IMR-90 (cell line): ENCODE data around the gene FNBP1. TPM values are rescaled to one million over a fixed set of nuclear protein-coding genes. Genes with fewer than 3 reads are reported as not detected.

Experiments
- ATAC-seq: fragments of 200-7000 bp; cut with Tn5 transposase; 2 replicates; pipeline ENCODE4 v1.9.1; 2020; ENCODE audit warnings: low read depth, mild to moderate bottlenecking, moderate library complexity
- BruUV-seq: library from RNA; stranded (reverse); fragments of 400-500 nt; replicated peaks from 2 replicates; lab custom pipeline; 2021; lab: Mats Ljungman, UMichigan
- CTCF ChIA-PET: fragments of 300-600 bp; formaldehyde crosslinking; extraction: SDS; loops from one replicate; lab custom pipeline; 2021; ENCODE audit warnings: antibody characterized with exemption; lab: Yijun Ruan, JAX
- POLR2A ChIA-PET: fragments of 300-600 bp; sonication (Branson Sonifier 250); formaldehyde crosslinking; loops from one replicate; lab custom pipeline; 2022; ENCODE audit warnings: antibody characterized with exemption; ENCODE audit not compliant: unreplicated experiment; lab: Charles Lee
- DNase-seq: peaks from one replicate; pipeline ENCODE4 v3.0.0; 2013
- H2AFZ ChIP-seq: replicated peaks from 2 replicates; pipeline ENCODE3; 2013; ENCODE audit warnings: low read length, mild to moderate bottlenecking; ENCODE audit not compliant: poor library complexity
- H2AK5ac ChIP-seq: 2 replicates; pipeline ENCODE4 v1.6.1; 2013; ENCODE audit warnings: low read depth, low read length, inconsistent platforms
- H2AK9ac ChIP-seq: replicated peaks from 2 replicates; pipeline ENCODE3; 2013; ENCODE audit warnings: mild to moderate bottlenecking, low read depth, low read length, moderate library complexity; ENCODE audit not compliant: poor library complexity
- H2BK120ac ChIP-seq: 2 replicates; pipeline ENCODE4 v1.6.1; 2013; ENCODE audit warnings: low read depth, low read length, inconsistent platforms
- H2BK15ac ChIP-seq: 3 replicates; pipeline ENCODE4 v1.6.1; 2013; ENCODE audit warnings: low read depth, low read length, inconsistent platforms
- H2BK20ac ChIP-seq: 2 replicates; pipeline ENCODE4 v1.6.1; 2013; ENCODE audit warnings: low read depth, mild to moderate bottlenecking, inconsistent platforms, low read length, moderate library complexity
- H2BK5ac ChIP-seq: 2 replicates; pipeline ENCODE4 v1.6.1; 2013; ENCODE audit warnings: mild to moderate bottlenecking, low read depth, low read length, inconsistent platforms; ENCODE audit not compliant: poor library complexity, severe bottlenecking
- H3K14ac ChIP-seq: replicated peaks from 2 replicates; pipeline ENCODE4 v1.6.1; 2013; ENCODE audit warnings: low read depth, low read length, inconsistent platforms
- H3K18ac ChIP-seq: 2 replicates; pipeline ENCODE4 v1.6.1; 2013; ENCODE audit warnings: low read depth, low read length, control low read depth
- H3K23ac ChIP-seq: 2 replicates; pipeline ENCODE4 v1.6.1; 2013; ENCODE audit warnings: low read depth, low read length, inconsistent platforms
- H3K27ac ChIP-seq: 2 replicates; pipeline ENCODE4 v1.5.1; 2013; ENCODE audit warnings: mild to moderate bottlenecking, control low read depth, low read length; ENCODE audit not compliant: insufficient read depth
- H3K27me3 ChIP-seq: 2 replicates; pipeline ENCODE4 v1.6.1; 2013; ENCODE audit warnings: low read length; ENCODE audit not compliant: control insufficient read depth, insufficient read depth
- H3K36me3 ChIP-seq: 2 replicates; pipeline ENCODE4 v1.6.1; 2013; ENCODE audit warnings: low read length, mixed read lengths; ENCODE audit not compliant: control insufficient read depth, insufficient read depth
- H3K4ac ChIP-seq: 2 replicates; pipeline ENCODE4 v1.6.1; 2013; ENCODE audit warnings: low read depth, low read length, inconsistent platforms
- H3K4me1 ChIP-seq: 2 replicates; pipeline ENCODE4 v1.6.1; 2013; ENCODE audit warnings: low read length, mixed read lengths; ENCODE audit not compliant: control insufficient read depth, insufficient read depth
- H3K4me2 ChIP-seq: 2 replicates; pipeline ENCODE4 v1.6.1; 2013; ENCODE audit warnings: low read depth, mild to moderate bottlenecking, control low read depth, low read length, moderate library complexity
- H3K4me3 ChIP-seq: 2 replicates; pipeline ENCODE4 v1.5.1; 2013; ENCODE audit warnings: low read depth, mild to moderate bottlenecking, control low read depth, low read length, moderate library complexity; ENCODE audit not compliant: insufficient read depth
- H3K56ac ChIP-seq: 2 replicates; pipeline ENCODE4 v1.6.1; 2013; ENCODE audit warnings: low read length, inconsistent platforms; ENCODE audit not compliant: insufficient read depth; ENCODE audit errors: extremely low read depth
- H3K79me1 ChIP-seq, 2 experiments: 2 replicates each; pipeline ENCODE4 v1.6.1; 2013; ENCODE audit warnings: low read length in 2 of 2, inconsistent platforms in 1 of 2, low read depth in 1 of 2
- H3K9ac ChIP-seq: 2 replicates; pipeline ENCODE4 v1.6.1; 2013; ENCODE audit warnings: low read depth, low read length, control low read depth
- H3K9me1 ChIP-seq: 2 replicates; pipeline ENCODE4 v1.6.1; 2013; ENCODE audit warnings: low read length, inconsistent platforms; ENCODE audit not compliant: insufficient read depth
- H3K9me3 ChIP-seq: 2 replicates; pipeline ENCODE4 v1.6.1; 2013; ENCODE audit warnings: low read length; ENCODE audit not compliant: control insufficient read depth, insufficient read depth
- H4K20me1 ChIP-seq: 2 replicates; pipeline ENCODE4 v1.6.1; 2013; ENCODE audit warnings: low read length, inconsistent platforms; ENCODE audit not compliant: insufficient read depth
- H4K5ac ChIP-seq: 2 replicates; pipeline ENCODE4 v1.6.1; 2013; ENCODE audit warnings: mild to moderate bottlenecking, low read depth, low read length, control low read depth
- H4K8ac ChIP-seq, 2 experiments: 2 replicates each; pipeline ENCODE4 v1.6.1; 2013; ENCODE audit warnings: low read depth in 2 of 2, low read length in 2 of 2, control low read depth in 1 of 2, inconsistent platforms in 1 of 2
- H4K91ac ChIP-seq: 2 replicates; pipeline ENCODE4 v1.6.1; 2013; ENCODE audit warnings: low read depth, low read length, inconsistent platforms; ENCODE audit not compliant: insufficient read depth
- BHLHE40 ChIP-seq: fragments of 150-350 bp; IDR thresholded peaks from 2 replicates; pipeline ENCODE4 v1.6.1; 2016; ENCODE audit warnings: mild to moderate bottlenecking, low read depth, low read length
- CEBPB ChIP-seq: IDR thresholded peaks from 2 replicates; pipeline ENCODE4 v1.6.1; 2012; ENCODE audit warnings: low read depth, low read length, improper control_type of control experiment
- CHD1 ChIP-seq: IDR thresholded peaks from 2 replicates; pipeline ENCODE4 v1.6.1; 2012; ENCODE audit warnings: low read depth, low read length, improper control_type of control experiment
- FOS ChIP-seq: fragments of 150-350 bp; IDR thresholded peaks from 2 replicates; pipeline ENCODE4 v1.6.1; 2016; ENCODE audit warnings: low read depth, low read length
- MAFK ChIP-seq: IDR thresholded peaks from 2 replicates; pipeline ENCODE4 v1.6.1; 2012; ENCODE audit warnings: low read depth, low read length, improper control_type of control experiment
- MAZ ChIP-seq: IDR thresholded peaks from 2 replicates; pipeline ENCODE4 v1.6.1; 2012; ENCODE audit warnings: low read depth, mild to moderate bottlenecking, low read length, improper control_type of control experiment, moderate library complexity, borderline replicate concordance
- MXI1 ChIP-seq: IDR thresholded peaks from 2 replicates; pipeline ENCODE4 v1.6.1; 2012; ENCODE audit warnings: low read depth, mild to moderate bottlenecking, low read length, moderate library complexity, borderline replicate concordance
- NFE2L2 ChIP-seq: fragments of 150-350 bp; IDR thresholded peaks from 2 replicates; pipeline ENCODE4 v1.6.1; 2016; ENCODE audit warnings: low read depth, mild to moderate bottlenecking, low read length
- POLR2A ChIP-seq: IDR thresholded peaks from 2 replicates; pipeline ENCODE4 v1.6.1; 2012; ENCODE audit warnings: mild to moderate bottlenecking, low read depth, low read length
- RAD21 ChIP-seq: IDR thresholded peaks from 2 replicates; pipeline ENCODE4 v1.6.1; 2012; ENCODE audit warnings: low read length, improper control_type of control experiment
- RCOR1 ChIP-seq: IDR thresholded peaks from 2 replicates; pipeline ENCODE4 v1.6.1; 2012; ENCODE audit warnings: mild to moderate bottlenecking, low read length, improper control_type of control experiment; ENCODE audit not compliant: insufficient replicate concordance
- RFX5 ChIP-seq: IDR thresholded peaks from 2 replicates; pipeline ENCODE4 v1.8.0; 2012; ENCODE audit warnings: low read depth, mild to moderate bottlenecking, low read length, moderate library complexity
- SMC3 ChIP-seq: fragments of 150-350 bp; IDR thresholded peaks from 2 replicates; pipeline ENCODE4 v1.6.1; 2016; ENCODE audit warnings: low read depth, mild to moderate bottlenecking, antibody characterized with exemption, low read length, moderate library complexity
- WGBS, 2 experiments: methylation state at CpG; one replicate each; pipeline versions ENCODE4 v1.1.5 to v1.1.7; 2013; ENCODE audit warnings: missing lambda C conversion rate in 2 of 2; ENCODE audit not compliant: insufficient read length in 1 of 2; ENCODE audit errors: extremely low coverage in 2 of 2; 5-methylcytosine and 5-hydroxymethylcytosine counted together
- dilution Hi-C: fragments of 300-500 bp; cut with HindIII; formaldehyde crosslinking; loops from one replicate; pipeline ENCODE4 v1.14.3; 2018; ENCODE audit warnings: low sequenced_read_pairs; ENCODE audit not compliant: unreplicated experiment
- in situ Hi-C: fragments of 300-500 bp; cut with MboI; formaldehyde crosslinking; loops from 3 replicates; pipeline ENCODE4 v1.14.3; 2019; ENCODE audit warnings: low sequenced_read_pairs, inconsistent platforms, mixed read lengths
- intact Hi-C: fragments of 100-400 bp; cut with micrococcal nuclease; formaldehyde crosslinking; loops from 2 replicates; pipeline ENCODE4 v1.10.0; 2022
- polyA plus RNA-seq, 3 experiments: library from polyadenylated mRNA; depleted of rRNA; stranded (reverse); fragments of >200 nt; gene quantifications; 2 replicates each; pipeline ENCODE4 v1.2.3, GENCODE V29; 2012; ENCODE audit warnings: low replicate concordance in 1 of 3
- total RNA-seq: library from RNA; depleted of rRNA; stranded (reverse); fragments of >200 nt; gene quantifications from 2 replicates; pipeline ENCODE4 v1.2.3, GENCODE V29; 2012
- TF ChIP-seq, protein P1 (sequence below): fragments of 150-350 bp; IDR thresholded peaks from 2 replicates; pipeline ENCODE4 v1.6.1; 2016; ENCODE audit warnings: low read depth, mild to moderate bottlenecking, low read length, moderate library complexity, borderline replicate concordance
- TF ChIP-seq, protein P2 (sequence below): conservative IDR thresholded peaks from 2 replicates; pipeline ENCODE4 v1.5.1; 2012; ENCODE audit warnings: mild to moderate bottlenecking, low read depth, low read length, improper control_type of control experiment

Gene FNBP1
- total and polyA plus RNA-seq, 2 of the 4 experiments (the other 2 are of a cell fraction): 10.3 to 15.4 TPM

DNA sequence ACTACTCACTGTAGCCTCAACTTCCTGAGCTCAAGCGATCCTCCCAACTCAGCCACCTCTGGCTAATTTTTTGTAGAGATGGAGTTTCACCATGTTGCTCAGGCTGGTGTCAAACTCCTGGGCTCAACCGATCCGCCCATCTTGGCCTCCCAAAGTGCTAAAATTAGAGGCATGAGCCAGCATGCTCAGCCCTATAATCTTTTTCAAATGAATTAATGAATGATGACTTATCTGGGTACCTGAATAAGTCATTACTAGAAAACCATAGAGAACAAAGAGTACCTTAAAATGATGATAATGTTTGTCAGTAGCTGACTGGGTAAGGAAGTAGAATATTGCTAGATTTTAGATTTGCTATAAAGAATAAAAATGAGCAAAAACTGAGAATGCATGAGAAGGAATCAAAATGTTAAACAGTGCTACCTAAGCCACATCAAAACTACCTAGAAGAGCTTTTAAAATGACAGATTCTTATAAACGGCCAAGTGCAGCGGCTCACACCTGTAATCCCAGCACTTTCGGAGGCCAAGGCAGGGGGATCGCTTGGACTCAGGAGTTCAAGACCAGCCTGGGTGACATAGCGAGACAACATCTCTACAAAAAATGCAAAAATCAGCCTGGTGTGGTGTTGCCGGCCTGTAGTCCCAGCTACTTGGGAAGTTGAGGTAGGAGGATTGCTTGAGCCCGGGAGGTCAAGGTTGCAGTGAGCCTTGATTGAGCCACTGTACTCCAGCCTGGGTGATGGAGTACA lies 13.6 kb downstream of the FNBP1 start:
- peaks cover 18 to 58% of the 10 kb centered on the region in 2 experiments for H3K79me1 ChIP-seq
- no peak overlapping the region for H3K4me3 ChIP-seq
- no peaks in the 10 kb centered on the region for H3K36me3 ChIP-seq
- H3K9me1 ChIP-seq: no peaks in the 10 kb centered on the region
- H2AFZ ChIP-seq: no peak overlapping the region
- POLR2A ChIA-PET: no interaction called here
- peaks cover 2% of the 10 kb centered on the region; the same call in 1 of the 2 replicates for H3K9me3 ChIP-seq
- no peak overlapping the region for H3K23ac ChIP-seq
- intact Hi-C loops: loop anchor here (5.0 kb wide), 1 partner anchor 52 kb away; no protein-coding TSS in a partner anchor
- H4K5ac ChIP-seq: no peak overlapping the region
- no peak overlapping the region for H2BK120ac ChIP-seq
- H2BK20ac ChIP-seq: no peak overlapping the region
- dilution Hi-C loops: no loop called here
- CTCF ChIA-PET: interaction anchor here (0.6 kb wide), 1 partner anchor 11 kb away, joined by 4 read pairs; no protein-coding TSS in a partner anchor
- H3K14ac ChIP-seq: no peak overlapping the region
- in situ Hi-C loops: no loop called here
- no peaks in the 10 kb centered on the region for H3K27me3 ChIP-seq
- H3K56ac ChIP-seq: no peak overlapping the region
- WGBS, 2 experiments: 80% methylated on average over 2 of the region's 10 CpGs; no CpG with 5 or more reads in 1 of the 2 experiments
- no peak for DNase-seq
- no peak overlapping the region for H2BK15ac ChIP-seq
- H4K91ac ChIP-seq: no peak overlapping the region
- H3K4ac ChIP-seq: no peak overlapping the region
- no peak overlapping the region for H2AK9ac ChIP-seq
- H2BK5ac ChIP-seq: no peak overlapping the region
- no peak overlapping the region for H3K9ac ChIP-seq
- H3K27ac ChIP-seq: no peak overlapping the region
- no peak overlapping the region for H3K18ac ChIP-seq
- H3K4me2 ChIP-seq: no peak overlapping the region
- no peak for ATAC-seq
- no peaks in the 10 kb centered on the region; the same call in 1 of the 2 replicates for H3K4me1 ChIP-seq
- no peak overlapping the region for H4K8ac ChIP-seq
- BruUV-seq: no TSS peak
- H4K20me1 ChIP-seq: peaks cover 48% of the 10 kb centered on the region
- H2AK5ac ChIP-seq: no peak overlapping the region
- TF ChIP-seq NFE2L2 (no peak), RCOR1 (no peak), RAD21 (no peak), BHLHE40 (no peak), POLR2A (no peak), CHD1 (no peak), CEBPB (no peak), MAFK (no peak), SMC3 (no peak), RFX5 (no peak), MXI1 (no peak), MAZ (no peak), FOS (no peak)
- TF ChIP-seq, protein P1, sequence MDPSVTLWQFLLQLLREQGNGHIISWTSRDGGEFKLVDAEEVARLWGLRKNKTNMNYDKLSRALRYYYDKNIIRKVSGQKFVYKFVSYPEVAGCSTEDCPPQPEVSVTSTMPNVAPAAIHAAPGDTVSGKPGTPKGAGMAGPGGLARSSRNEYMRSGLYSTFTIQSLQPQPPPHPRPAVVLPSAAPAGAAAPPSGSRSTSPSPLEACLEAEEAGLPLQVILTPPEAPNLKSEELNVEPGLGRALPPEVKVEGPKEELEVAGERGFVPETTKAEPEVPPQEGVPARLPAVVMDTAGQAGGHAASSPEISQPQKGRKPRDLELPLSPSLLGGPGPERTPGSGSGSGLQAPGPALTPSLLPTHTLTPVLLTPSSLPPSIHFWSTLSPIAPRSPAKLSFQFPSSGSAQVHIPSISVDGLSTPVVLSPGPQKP: no peak
- TF ChIP-seq, protein P2, sequence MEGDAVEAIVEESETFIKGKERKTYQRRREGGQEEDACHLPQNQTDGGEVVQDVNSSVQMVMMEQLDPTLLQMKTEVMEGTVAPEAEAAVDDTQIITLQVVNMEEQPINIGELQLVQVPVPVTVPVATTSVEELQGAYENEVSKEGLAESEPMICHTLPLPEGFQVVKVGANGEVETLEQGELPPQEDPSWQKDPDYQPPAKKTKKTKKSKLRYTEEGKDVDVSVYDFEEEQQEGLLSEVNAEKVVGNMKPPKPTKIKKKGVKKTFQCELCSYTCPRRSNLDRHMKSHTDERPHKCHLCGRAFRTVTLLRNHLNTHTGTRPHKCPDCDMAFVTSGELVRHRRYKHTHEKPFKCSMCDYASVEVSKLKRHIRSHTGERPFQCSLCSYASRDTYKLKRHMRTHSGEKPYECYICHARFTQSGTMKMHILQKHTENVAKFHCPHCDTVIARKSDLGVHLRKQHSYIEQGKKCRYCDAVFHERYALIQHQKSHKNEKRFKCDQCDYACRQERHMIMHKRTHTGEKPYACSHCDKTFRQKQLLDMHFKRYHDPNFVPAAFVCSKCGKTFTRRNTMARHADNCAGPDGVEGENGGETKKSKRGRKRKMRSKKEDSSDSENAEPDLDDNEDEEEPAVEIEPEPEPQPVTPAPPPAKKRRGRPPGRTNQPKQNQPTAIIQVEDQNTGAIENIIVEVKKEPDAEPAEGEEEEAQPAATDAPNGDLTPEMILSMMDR: no peak
